GM19438 (cell line): Measurements from ENCODE around the gene MAST4.

Source experiments
- ATAC-seq: cut with Tn5 transposase; IDR thresholded peaks from one replicate; pipeline ENCODE4 v1.9.1; 2021; ENCODE audit warnings: low read depth; ENCODE audit not compliant: unreplicated experiment

MAST4 gene

DNA sequence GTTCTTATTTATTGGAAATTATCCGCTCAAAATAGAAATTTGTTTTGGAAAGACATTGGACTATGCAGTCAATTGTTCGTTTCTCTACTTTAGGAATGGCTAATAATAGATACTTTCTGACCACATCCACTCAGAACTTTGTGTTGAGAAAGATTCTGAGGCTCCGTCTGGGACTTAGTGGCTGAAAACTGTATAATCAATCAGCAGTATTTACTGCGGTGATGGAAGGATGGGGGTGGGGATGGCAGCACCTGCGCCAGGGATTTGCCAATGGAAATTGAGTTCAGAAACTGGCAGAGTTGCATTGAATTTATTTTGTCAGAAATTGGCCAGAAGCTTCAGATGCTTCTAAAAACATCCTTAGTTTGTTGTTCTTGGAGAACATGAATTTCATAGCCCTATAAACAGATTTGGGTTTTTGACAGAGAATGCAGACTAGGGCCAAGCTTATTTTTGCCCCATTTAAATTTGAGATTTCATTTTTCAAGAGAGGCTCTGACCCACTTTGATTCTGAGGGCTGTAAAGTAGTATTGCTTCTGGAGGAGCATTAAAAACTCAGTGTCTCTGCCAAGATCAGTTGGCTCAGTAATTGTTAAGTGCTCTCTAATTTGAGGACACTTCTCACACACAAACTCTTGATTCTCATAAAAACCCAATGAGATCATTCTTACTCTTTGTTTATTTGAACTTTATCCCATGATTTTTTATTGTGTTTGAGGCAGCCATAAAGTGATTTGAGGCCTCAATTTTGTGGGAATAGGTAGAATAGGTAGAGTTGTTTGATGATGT is 385.3 kb downstream of the MAST4 start:
- no peak for ATAC-seq

DNA sequence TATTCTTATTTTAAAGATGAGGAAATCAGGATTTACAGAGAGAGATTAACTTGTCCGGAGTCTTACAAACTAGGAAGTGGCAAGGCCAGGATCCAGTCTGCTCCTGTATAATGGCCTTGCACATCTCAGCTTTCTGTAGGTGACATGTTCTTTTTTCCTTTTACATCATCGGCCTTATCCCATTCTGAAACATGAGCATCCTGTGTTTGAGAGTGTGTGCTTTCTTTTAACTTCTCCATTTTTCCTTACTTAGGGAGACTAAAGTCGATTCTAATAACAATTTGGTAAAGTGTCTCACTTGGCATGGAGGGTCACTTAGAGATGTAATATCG is 385.8 kb downstream of the MAST4 start:
- no peak for ATAC-seq

DNA sequence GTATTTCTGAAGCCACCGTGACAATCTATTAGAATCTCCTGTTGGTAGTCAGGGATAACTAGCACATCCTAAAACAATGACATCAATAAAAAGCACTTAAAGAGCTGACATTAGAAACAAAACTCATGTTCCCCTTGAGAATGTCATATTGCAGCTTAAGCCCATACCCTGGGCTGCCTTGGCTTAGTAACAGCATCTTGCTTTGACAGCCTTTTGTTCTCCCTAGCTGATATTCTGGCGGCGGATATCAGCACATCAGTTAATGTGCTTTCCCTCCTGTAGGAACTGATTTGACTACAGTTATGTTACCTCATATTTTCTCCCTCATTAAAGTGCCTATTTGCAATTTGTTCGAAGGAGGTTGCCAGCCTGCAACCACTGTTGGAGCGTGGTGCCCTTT is 386.3 kb downstream of the MAST4 start:
- ATAC-seq: no peak

DNA sequence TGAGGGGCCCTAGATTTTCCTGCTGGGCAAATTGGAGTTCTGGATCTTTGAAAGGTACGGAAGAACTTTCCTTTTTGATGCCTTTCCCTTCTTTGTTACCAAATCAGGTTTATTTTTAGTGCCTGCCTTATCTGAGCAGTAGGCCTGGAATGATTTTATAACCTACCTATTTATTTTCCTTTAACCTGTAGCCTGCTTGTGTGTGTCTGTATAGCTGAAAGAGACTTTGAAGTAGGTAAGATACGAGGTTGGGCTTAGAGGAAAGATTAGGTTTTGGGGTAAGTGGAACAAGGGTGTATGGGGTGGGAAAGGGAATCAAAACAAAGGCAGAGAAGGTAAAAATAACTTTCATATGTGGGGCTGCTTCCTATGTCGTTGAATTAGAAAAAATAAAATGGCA is 389.2 kb downstream of the MAST4 start:
- no peak for ATAC-seq

DNA sequence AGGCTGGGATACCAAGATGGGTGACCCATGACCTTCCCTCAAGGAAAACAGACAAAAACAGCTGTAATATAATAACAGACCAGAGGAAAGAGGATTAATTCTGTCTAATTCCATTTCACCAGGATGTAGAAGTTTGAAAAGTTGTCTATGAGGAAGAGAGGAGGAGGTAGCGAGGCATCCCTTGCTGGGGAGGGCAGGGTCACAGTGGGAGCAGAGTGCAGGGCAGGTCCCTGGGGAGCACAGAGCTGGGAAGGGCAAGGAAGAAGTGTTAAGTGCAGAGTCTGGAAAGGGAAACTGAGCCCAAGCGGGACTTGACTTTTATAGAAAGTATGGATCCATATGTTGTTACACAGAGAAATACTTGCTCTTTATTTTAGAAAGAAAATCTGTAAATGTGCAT is 389.8 kb downstream of the MAST4 start:
- ATAC-seq: no peak

DNA sequence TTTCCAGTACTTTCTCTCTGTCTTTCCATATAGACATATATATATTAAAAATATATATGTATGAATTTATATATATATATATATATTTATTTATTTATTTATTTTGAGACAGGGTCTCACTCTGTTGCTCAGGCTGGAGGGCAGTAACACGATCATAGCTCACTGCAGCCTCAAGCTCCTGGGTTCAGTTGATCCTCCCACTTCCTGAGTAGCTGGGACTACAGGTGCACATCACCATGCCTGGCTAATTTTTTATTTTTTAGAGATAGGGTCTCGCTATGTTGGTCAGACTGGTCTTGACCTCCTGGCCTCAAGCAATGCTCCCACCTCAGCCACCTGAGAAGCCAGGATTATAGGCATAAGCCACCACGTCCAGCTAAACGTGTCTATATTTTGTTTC is 390.3 kb downstream of the MAST4 start:
- no peak for ATAC-seq

DNA sequence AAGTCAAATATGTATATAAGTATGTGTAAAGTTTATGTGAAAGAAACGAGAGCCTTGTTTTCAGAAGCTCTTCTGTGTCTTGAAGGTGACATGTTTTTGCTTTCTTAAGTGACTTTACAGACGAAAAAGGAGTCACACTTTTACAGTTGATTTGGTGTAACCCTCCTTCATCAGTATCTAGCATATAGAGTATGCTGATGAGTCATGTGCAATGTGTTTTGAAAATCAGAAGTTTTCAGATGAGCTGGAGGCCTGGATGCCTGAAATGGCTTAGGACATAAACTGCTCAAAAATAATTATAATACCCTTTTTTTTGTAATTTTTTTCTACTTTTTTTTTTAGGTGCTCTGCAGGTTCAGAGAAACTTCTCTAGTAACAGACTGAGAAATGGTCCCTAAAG is 390.9 kb downstream of the MAST4 start:
- no peak for ATAC-seq

DNA sequence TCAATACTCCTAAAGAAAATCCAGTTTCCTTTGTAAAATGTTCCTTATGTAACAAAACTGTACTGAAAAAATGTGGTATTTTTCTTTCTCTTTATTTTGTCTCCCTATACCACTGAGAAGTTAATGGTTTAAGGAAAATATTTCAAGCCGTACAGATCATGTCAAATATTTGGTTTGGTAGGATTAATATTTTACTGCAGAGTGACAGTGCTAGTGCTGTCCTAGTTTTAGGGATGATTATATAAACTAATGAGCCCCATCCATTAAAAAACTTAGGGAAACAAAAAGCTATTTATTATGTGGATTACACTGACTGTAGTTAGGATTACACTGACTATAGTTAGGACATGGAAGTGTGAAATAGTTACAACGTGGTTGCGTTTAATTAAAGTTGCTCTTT is 391.3 kb downstream of the MAST4 start:
- ATAC-seq: no peak

DNA sequence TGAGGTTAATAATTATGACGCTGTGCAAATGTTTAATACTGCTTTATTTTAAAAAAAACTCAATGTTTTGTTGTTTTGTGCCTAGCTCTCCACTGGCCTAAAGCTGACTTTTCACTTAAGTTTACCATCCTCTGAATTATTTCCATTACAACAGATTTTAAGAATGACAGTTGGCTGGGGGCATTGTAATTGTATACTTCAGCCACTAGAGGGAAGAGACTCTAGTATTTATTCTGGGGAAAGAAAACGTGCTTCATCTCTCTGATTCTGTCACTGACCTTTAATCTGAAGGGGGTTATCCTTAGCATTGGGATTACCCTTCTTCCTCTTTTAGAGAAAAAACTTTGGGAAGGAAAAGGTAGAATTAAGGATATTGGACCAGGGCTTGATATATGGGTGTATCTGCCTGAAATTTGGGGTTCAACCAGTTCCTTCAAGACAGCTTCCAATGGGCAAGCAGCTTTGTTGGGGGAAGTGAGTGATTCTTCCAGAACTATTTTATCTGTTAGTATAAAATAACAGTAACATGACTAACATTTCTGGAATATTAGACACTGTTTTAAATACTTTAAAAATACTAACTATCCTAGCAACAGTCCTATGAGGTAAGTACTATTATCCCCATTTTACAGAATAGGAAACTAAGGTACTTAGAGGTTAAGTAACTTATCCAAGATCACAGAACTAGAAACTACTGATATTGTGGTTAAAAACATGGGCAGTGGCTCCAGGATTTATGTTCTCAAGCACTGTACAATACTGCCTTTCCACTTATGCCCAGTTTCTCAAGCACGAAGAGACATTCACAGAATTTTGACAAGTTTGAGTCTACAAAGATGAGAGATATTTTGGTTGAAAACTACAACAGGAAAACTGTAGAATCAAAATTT is 392.0 kb downstream of the MAST4 start:
- no peak for ATAC-seq

DNA sequence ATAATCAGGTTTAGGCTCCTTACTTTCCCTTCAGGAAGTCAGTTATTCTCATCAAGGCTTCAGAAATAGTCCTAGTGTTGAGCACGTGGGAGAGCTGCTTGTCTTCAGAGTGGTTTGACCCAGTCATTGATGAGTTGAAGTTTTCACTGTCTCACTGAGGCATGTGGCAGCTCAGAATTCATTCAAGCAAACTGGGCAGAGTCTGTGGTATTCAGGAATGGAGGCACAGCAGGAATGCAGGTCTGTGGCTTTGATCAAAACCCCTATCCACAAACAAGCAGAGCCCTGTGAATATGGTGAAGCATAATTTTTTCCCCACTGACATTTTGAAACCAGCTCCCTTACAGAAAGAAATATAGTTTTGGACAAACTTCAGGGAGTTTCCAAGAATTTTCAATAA is 393.1 kb downstream of the MAST4 start:
- ATAC-seq: no peak

DNA sequence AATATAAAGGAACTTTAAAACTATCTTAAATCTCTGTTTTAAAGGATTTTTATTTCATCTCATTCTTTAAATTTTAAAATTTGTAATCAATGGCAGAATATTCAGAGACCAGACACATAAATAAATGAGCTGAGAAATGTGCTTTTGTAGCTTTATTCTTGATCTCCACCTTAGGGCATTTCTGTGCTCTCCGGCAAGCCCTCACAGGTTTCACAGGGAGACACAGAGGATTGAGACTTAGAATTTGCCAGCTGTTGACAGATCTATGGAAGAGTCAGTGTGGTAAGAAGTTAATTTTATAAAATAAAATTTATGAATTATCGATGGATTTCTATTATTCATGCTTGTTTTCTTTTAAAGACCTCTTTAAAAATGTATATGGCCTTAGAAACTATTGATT is 393.6 kb downstream of the MAST4 start:
- ATAC-seq: no peak

DNA sequence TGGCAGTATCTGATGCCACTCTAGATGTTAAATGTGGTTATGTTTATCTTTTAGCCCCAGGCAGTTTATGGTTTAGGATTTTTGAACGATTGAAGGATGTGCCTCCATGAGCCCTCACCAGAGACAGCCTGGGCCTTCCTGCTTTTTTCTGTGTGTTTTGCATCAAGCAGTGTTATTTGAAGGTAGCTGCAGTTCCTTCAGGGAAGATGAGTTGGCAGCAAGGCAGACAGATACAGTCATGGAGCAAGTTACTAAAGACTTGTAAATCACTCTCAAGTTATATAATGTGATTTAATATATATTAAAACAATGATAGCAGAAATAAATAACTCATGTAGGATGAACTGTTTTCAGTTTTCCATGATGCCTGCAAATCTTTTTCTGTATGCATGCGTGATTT is 395.6 kb downstream of the MAST4 start:
- ATAC-seq: no peak

DNA sequence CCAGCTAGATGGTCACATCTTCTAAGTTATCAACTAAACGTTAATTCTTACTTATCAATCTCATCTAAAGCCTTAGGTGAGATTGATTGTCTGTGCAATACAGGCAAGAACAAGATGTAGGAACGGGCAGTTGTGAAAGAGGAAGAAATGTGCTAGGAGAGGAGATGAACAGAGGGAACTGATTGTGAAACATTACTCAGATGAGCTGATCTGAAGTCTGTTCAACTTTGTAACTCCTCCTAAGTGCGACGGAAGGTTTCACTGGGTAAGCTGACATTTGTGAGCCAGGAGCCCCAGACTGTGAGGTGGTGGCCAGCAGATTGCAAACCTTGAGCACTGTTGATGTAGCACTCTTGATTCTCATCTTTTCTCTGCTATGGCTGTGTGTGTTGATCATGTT is 396.4 kb downstream of the MAST4 start:
- no peak for ATAC-seq

DNA sequence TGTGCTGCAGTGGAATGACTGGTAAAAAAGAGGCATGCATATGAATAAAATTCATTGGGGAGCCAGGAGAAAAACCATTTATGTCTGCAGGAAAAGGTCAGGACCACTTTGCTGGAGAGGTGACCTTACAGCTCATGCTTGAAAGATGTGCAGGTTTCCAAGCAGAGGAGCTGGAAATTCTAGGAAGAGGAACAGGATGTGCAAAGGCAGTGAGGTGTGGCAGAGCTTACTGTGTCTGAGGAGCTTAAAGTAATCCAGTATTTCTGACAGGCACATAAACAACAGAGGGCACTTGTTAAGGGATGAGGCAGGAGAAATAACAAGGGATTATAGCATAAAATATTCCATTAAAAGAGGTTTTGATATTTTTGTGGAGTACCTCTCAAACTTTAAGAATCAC is 397.3 kb downstream of the MAST4 start:
- ATAC-seq: no peak

DNA sequence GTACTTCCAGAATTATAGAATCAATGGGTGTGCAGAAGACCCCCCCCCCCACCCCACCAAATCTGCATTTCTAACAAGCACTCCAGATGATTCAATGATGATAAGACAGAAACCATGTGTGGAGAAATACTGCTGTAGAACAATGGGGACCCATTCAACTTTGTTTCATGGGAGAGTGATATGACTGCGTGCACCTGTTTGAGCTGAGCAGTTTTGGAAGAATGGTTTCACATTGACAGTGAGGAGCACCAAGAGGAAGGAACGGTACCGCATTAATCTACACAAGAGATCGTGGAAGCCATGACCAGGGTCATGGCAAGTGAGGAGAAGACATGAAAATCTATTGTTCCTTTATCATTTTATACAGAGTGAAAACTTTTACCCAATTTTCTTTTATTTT is 397.7 kb downstream of the MAST4 start:
- no peak for ATAC-seq

DNA sequence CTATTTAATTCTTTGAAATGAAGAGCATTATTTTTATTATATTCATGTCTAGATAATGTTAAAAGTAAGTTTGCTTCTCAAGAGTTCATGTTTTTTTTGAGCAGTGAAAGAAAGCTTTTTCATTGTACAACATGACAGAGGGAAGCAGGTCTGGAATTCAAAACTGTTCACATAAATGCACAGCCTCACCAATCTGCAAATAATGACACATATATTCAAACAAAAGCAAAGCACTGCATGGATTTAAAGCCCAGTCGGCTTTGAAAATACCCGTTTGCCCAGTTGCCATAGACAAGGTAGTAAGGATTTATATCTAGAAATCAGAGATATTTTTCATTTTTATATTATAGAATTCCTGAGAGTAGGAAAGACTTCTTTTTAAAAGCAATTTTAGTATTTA is 398.6 kb downstream of the MAST4 start:
- ATAC-seq: no peak

DNA sequence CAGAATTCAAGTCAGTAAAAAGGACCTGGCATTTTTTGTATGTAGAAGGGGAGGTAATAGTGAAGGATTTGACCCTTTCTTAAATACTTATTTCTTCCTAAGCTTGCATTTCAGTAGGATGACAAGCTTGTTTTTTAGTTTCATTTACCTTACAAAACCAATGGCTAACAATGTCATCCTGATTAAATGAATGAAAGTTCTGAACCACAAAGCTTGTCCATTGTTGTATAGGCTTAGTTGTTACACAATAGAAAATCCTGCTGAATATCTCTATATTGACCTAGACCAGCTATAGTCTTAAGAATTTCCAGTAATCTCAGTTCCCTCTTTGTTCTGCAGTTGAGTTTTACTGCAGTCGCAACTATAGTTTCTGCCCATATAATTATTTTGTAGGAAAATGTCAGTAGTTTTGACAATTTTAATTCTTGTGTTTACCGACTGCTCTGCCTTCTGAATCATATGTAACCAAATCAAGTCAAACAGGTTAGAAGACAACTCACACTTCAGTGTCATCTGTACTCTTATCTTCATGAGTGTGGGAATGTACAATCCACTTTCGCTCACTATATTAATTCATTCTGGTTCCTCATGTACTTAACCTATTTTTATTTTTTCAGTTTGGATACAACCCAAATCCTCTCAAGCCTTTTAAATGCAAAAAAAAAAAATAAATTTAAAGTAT is 404.7 kb downstream of the MAST4 start:
- ATAC-seq: no peak

DNA sequence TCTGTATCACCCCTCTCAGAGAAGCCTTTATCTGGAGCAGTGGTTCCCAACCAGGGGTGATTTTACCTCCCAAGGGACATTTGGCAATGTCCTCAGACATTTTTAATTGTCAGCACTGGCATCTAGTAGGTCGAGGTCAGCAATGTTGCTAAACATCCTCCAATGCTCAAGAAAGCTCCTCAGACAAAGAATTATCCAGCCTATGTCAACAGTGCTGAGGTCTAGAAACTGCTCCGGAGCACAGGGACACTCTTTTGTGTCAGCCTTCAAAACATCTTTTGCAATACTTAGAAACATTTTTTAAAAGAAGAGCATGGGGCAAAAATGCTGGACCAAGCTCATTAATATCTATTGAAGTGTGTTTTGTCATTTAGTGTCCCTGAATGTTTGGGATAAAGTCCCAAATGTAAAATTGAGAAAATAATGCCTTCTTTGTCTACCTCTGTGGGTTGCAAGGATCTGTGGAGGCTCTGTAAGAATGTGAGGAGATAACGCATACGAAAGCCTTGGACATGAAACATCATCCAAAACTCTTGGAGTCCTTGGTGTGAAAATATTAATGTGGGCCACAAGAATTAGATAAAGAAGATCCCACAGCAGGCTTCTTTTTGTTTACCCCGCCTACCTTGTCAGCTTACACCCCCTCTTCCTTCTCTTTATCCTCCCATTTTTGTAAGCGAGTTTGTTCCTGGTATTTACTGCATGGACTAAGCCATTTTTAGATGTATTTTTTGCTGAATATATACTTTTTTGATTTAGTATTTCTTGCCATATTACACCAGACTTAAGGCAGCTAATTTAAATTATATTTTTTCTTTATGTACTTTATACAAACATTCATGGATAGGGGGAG is 406.9 kb downstream of the MAST4 start:
- ATAC-seq: no peak

DNA sequence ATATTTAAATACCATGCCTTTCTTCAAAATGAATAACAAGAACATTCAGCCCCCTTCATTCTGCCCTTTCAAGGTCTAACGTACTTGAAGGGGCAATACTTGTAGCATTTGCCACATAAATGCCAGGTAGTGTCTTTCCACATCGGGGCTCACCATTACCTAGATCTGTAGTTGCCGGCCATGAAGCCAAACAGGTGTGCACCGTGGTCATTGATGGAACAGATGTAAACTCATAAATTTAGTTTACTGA is 407.4 kb downstream of the MAST4 start:
- ATAC-seq: no peak

DNA sequence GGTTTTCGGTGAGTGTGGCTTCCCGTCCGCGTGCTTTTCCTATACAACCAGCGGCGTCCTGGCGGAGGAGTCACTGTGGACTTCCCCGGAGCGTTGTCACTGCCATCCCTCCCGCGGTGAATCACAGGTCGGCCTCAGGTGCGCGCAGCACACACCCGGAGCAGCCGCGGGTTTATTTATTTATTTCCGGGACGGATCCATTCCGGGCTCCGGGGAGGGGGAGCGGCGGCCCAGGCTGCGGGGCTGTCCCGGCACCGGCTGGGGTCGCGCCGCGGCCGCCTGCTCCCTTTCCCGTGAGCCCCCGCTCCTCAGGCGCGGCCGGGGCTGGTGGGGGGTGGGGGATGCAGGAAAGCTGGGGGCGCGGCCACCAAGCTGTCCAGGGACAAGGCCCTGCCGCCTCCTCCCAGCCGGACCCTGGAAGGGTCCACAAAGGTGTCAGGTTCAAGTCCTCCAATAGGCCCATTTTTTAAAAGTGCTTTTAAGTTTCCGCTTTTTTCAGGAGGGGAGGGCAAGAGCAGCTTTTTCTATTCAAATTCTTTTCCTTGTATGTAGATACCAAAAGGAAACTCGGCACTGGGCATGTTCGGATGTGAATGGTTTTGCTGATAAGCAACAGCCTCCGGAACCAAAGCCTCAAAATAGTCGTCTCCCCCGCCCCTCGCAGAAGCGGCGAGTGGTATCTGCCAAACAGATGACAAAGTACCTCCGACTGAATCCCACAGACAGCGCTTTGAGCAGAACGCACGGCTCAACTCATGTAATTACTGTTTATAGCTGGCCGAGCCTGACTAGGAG is 407.9 kb downstream of the MAST4 start:
- peak; percentile 76 for ATAC-seq
